Measurements from ENCODE around the gene GFI1.

GFI1 gene

GRCh38 chr1:92447033-92447681 lies 39.6 kb downstream of the GFI1 start:
- DNase-seq (ENCODE audit: low read depth): no peak
- H3K4me3 ChIP-seq (ENCODE audit: low read depth, low read length): no peak overlapping the region
- TF ChIP-seq, protein P1, sequence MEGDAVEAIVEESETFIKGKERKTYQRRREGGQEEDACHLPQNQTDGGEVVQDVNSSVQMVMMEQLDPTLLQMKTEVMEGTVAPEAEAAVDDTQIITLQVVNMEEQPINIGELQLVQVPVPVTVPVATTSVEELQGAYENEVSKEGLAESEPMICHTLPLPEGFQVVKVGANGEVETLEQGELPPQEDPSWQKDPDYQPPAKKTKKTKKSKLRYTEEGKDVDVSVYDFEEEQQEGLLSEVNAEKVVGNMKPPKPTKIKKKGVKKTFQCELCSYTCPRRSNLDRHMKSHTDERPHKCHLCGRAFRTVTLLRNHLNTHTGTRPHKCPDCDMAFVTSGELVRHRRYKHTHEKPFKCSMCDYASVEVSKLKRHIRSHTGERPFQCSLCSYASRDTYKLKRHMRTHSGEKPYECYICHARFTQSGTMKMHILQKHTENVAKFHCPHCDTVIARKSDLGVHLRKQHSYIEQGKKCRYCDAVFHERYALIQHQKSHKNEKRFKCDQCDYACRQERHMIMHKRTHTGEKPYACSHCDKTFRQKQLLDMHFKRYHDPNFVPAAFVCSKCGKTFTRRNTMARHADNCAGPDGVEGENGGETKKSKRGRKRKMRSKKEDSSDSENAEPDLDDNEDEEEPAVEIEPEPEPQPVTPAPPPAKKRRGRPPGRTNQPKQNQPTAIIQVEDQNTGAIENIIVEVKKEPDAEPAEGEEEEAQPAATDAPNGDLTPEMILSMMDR (IDR thresholded peaks at IDR 0.05; ENCODE audit: insufficient read depth, low read depth, low read length, missing control alignments): no peak

DNA sequence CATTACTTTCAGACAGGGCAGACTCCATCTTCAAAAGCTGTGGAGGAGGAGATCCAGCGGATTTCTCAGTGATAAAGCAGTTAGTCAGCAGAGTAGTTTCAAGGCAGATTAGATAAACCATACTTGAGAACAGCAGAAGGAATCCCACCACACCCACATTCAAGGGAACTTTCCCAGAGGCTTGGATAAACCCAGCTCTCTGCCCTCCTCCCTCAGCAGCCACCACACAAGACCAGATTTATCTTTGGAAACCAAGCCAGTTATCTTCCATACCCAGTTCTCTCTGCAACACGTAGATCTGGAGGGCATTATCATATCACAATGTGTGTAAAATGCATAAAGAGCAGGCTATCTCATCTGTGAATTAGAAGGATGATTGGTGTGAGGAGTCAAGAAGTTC lies 40.2 kb downstream of the GFI1 start:
- no peak for DNase-seq (ENCODE audit: low read depth)
- no peak overlapping the region for H3K4me3 ChIP-seq (ENCODE audit: low read depth, low read length)
- TF ChIP-seq, protein P1 (IDR thresholded peaks at IDR 0.05; ENCODE audit: insufficient read depth, low read depth, low read length, missing control alignments): no peak

DNA sequence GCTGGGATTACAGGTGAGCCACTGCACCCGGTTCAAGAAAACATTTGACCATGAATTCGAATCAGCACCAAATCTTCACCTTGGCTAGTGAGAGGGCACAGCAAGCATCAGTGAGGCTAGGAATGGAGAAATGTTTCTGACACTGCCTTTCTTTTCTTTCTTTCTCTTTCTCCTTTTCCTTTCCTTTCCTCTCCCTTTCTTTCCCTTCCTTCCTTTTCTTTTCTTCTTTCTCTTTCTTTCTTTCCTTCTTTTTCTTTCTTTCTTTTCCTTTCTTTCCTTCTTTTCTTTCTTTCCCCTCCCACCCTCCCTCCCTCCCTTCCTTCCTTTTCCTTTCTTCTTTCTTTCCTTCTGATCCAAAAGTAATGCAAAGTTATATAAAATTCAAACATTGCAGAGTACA lies 40.9 kb downstream of the GFI1 start:
- H3K4me3 ChIP-seq (ENCODE audit: low read depth, low read length): no peak overlapping the region
- DNase-seq (ENCODE audit: low read depth): no peak
- TF ChIP-seq, protein P1 (IDR thresholded peaks at IDR 0.05; ENCODE audit: insufficient read depth, low read depth, low read length, missing control alignments): no peak

DNA sequence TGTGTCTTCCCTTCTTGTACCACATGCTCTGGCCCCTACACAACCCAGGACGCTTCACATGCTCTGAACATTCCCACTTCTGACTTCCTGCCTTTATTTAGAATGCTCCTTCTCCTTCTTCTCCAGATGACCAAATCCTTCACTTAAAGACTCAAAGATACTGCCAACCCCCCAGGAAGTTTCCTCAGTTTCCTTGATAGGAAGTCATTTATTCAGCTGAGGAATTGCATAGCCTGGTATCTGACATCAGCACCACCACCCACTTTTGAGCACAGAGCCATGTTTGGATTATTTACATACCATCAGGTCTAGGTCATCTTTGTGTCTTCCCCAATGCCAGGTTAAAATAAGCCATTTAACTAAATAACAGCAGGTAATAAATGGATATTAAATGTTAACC lies 42.4 kb downstream of the GFI1 start:
- TF ChIP-seq, protein P1 (IDR thresholded peaks at IDR 0.05; ENCODE audit: insufficient read depth, low read depth, low read length, missing control alignments): no peak
- no peak for DNase-seq (ENCODE audit: low read depth)
- H3K4me3 ChIP-seq (ENCODE audit: low read depth, low read length): no peak overlapping the region

DNA sequence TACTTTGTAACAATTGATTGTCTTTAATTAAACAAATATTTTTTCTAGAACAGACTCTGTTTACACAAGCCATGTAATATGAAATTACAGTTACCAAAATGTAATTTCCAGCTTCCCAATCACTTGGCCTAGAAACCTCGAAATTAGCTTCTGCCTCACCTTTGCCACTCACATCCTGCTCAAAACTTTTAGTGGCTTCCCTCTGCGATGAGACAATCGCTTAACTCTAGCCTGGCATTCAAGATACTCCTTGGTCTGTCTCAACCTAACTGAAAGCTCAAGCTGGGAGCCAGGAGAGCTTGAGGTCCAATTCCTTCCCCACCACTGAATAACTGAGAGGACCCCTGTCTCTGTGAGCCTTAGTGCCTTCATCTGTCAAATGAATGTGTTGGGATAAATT lies 42.8 kb downstream of the GFI1 start:
- TF ChIP-seq, protein P1 (IDR thresholded peaks at IDR 0.05; ENCODE audit: insufficient read depth, low read depth, low read length, missing control alignments): no peak
- DNase-seq (ENCODE audit: low read depth): no peak
- H3K4me3 ChIP-seq (ENCODE audit: low read depth, low read length): no peak overlapping the region

DNA sequence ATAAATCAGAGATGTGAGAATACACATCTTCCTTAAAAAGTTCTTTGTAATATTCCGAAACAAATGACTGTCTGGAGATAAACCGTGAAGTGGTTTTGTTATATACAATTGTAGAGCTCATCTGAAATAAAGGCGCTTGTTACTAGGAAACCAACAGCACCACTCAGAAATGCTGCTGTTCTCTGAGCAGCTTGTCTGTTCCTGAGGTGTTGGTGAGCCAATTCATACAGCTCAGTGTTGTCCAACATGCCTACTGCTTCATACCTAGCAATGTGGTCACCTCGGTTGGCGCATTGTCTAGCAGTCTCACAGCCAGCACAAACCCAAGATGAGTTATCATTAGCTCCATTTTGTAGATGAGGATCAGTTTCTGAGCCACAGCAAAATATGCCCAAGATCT lies 44.4 kb downstream of the GFI1 start:
- DNase-seq (ENCODE audit: low read depth): no peak
- no peak overlapping the region for H3K4me3 ChIP-seq (ENCODE audit: low read depth, low read length)
- TF ChIP-seq, protein P1 (IDR thresholded peaks at IDR 0.05; ENCODE audit: insufficient read depth, low read depth, low read length, missing control alignments): no peak

DNA sequence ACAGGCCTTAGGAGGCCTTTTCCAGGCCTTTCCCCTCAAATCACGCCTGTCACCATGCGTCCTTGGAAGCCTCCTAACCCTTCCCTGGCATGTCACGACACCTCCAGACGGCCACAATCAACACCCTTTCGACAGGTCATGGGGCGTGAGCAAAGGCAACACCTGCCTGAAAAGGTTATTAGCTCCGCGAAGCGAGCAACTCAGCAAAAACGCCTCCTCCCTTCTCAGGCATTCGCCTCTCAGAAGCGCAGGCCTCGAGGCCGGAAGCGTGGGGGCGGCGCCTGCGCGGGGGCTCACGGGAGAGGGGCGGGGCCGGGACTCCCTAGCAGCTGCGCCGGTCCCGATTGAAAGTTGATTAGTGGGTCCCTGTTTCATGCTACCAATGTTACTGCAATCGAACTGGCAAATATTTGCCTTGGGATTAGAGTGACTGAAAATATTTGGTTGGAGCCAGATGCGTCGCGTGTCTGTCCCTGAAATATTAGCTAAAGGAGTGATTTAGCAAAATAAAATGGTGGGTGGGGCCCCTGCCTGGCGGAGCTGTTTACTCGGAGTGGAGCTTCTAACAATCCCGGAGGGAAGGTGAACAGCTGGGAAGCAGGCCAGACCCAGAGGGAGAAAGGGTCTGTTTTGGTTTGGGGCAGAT lies 44.9 kb downstream of the GFI1 start:
- no peak overlapping the region for H3K4me3 ChIP-seq (ENCODE audit: low read depth, low read length)
- DNase-seq (ENCODE audit: low read depth): no peak
- TF ChIP-seq, protein P1 (IDR thresholded peaks at IDR 0.05; ENCODE audit: insufficient read depth, low read depth, low read length, missing control alignments): no peak
